SK-N-SH (cell line): ENCODE data around the gene MREG. TPM values are rescaled to one million over a fixed set of nuclear protein-coding genes. Genes with fewer than 3 reads are reported as not detected.
"Not testable (repeated sequence)": the region's sequence is repeated elsewhere in the genome, so short reads cannot be mapped to it uniquely, and the experiment has no call there.

Experiments
- CTCF ChIA-PET: fragments of 300-600, 350-600 bp; formaldehyde crosslinking; extraction: SDS; loops from one replicate; lab custom pipeline; 2021; lab: Yijun Ruan, JAX
- POLR2A ChIA-PET: fragments of 350-600 bp; sonication (Branson Sonifier 250); formaldehyde crosslinking; extraction: SDS; loops from one replicate; lab custom pipeline; 2020; ENCODE audit warnings: antibody characterized with exemption, inconsistent platforms; lab: Yijun Ruan, JAX
- DNase-seq: peaks from one replicate; pipeline ENCODE4 v3.0.0; 2012
- H2AFZ ChIP-seq: fragments of 200-600 bp; sonication (generic); 2 replicates; pipeline ENCODE4 v1.8.1; 2016; ENCODE audit warnings: antibody characterized with exemption, mild to moderate bottlenecking, low read depth
- H3F3A ChIP-seq: fragments of 200-600 bp; sonication (generic); replicated peaks from 2 replicates; pipeline ENCODE3; 2016; ENCODE audit warnings: antibody characterized with exemption, mild to moderate bottlenecking; ENCODE audit not compliant: insufficient read depth
- H3K27ac ChIP-seq, 2 experiments: fragments of 200-500 bp in 1 of 2; fragments of 200-600 bp in 1 of 2; sonication (Bioruptor generic) in 1 of 2; sonication (generic), shearing (Covaris generic) in 1 of 2; 2 replicates each; pipeline versions ENCODE4 v1.5.1 to v1.6.1; 2014 to 2016; ENCODE audit warnings: low read depth in 2 of 2, inconsistent platforms in 1 of 2, low read length in 1 of 2, mild to moderate bottlenecking in 1 of 2, mixed read lengths in 1 of 2
- H3K27me3 ChIP-seq: fragments of 200-600 bp; sonication (generic), shearing (Covaris generic); 2 replicates; pipeline ENCODE4 v1.6.1; 2016; ENCODE audit warnings: mixed run types; ENCODE audit not compliant: insufficient read depth
- H3K36me3 ChIP-seq, 2 experiments: fragments of 200-500 bp in 1 of 2; fragments of 200-600 bp in 1 of 2; sonication (Bioruptor generic) in 1 of 2; sonication (generic) in 1 of 2; replicated peaks in 1 of 2; 2 replicates each; pipeline versions ENCODE3 to v1.5.1; 2014 to 2016; ENCODE audit warnings: low read length in 1 of 2, mild to moderate bottlenecking in 1 of 2; ENCODE audit not compliant: insufficient read depth in 2 of 2, control insufficient read depth in 1 of 2
- H3K4me1 ChIP-seq, 2 experiments: fragments of 200-500 bp in 1 of 2; fragments of 200-600 bp in 1 of 2; sonication (Bioruptor generic) in 1 of 2; sonication (generic), shearing (Covaris generic) in 1 of 2; 2 replicates each; pipeline versions ENCODE4 v1.5.1 to v1.6.1; 2014 to 2016; ENCODE audit warnings: low read depth in 1 of 2, low read length in 1 of 2, mixed run types in 1 of 2; ENCODE audit not compliant: insufficient read depth in 2 of 2, control insufficient read depth in 1 of 2
- H3K4me2 ChIP-seq: fragments of 200-600 bp; sonication (generic), shearing (Covaris generic); 2 replicates; pipeline ENCODE4 v1.6.1; 2017; ENCODE audit warnings: mixed run types
- H3K4me3 ChIP-seq, 2 experiments: fragments of 200-500 bp in 1 of 2; fragments of 200-600 bp in 1 of 2; sonication (Bioruptor generic) in 1 of 2; sonication (generic), shearing (Covaris generic) in 1 of 2; 2 replicates each; pipeline versions ENCODE4 v1.5.1 to v1.8.1; 2014 to 2016; ENCODE audit warnings: low read depth in 2 of 2, inconsistent platforms in 1 of 2, low read length in 1 of 2, mild to moderate bottlenecking in 1 of 2, mixed read lengths in 1 of 2, moderate library complexity in 1 of 2
- H3K79me2 ChIP-seq: fragments of 200-600 bp; sonication (generic); 2 replicates; pipeline ENCODE4 v1.8.1; 2017; ENCODE audit warnings: mild to moderate bottlenecking; ENCODE audit not compliant: insufficient read depth
- H3K9ac ChIP-seq: fragments of 200-600 bp; sonication (generic); 2 replicates; pipeline ENCODE4 v1.6.1; 2017; ENCODE audit warnings: mixed run types
- H3K9me2 ChIP-seq: fragments of 200-600 bp; sonication (generic); 2 replicates; pipeline ENCODE4 v1.6.1; 2017; ENCODE audit warnings: mixed run types
- H3K9me3 ChIP-seq: fragments of 200-600 bp; sonication (generic); 2 replicates; pipeline ENCODE4 v1.6.1; 2017; ENCODE audit warnings: mixed run types, mild to moderate bottlenecking, moderate library complexity
- H4K20me1 ChIP-seq: fragments of 200-600 bp; sonication (generic); 2 replicates; pipeline ENCODE4 v1.6.1; 2017; ENCODE audit warnings: mild to moderate bottlenecking, mixed run types; ENCODE audit not compliant: insufficient read depth
- EP300 ChIP-seq, 2 experiments: IDR thresholded peaks; 2 replicates each; pipeline versions ENCODE4 v1.4.0 to v1.6.1; 2012; ENCODE audit warnings: borderline replicate concordance in 1 of 2, low read depth in 1 of 2, low read length in 1 of 2
- FOXJ3 ChIP-seq: sonication (generic); formaldehyde crosslinking; IDR thresholded peaks from 2 replicates; pipeline ENCODE4 v1.5.1; 2020; ENCODE audit warnings: mild to moderate bottlenecking, missing genetic modification reagents
- MEF2A ChIP-seq: IDR thresholded peaks from 2 replicates; pipeline ENCODE4 v1.4.0; 2012; ENCODE audit warnings: low read depth, borderline replicate concordance
- MXI1 ChIP-seq: IDR thresholded peaks from 2 replicates; pipeline ENCODE4 v1.6.1; 2012; ENCODE audit warnings: mild to moderate bottlenecking, low read depth, low read length, improper control_type of control experiment
- NRF1 ChIP-seq: IDR thresholded peaks from 2 replicates; pipeline ENCODE4 v1.6.1; 2012; ENCODE audit warnings: low read depth, mild to moderate bottlenecking, low read length
- PBX3 ChIP-seq: IDR thresholded peaks from 2 replicates; pipeline ENCODE4; 2012
- RAD21 ChIP-seq: IDR thresholded peaks from 2 replicates; pipeline ENCODE4 v1.6.1; 2012; ENCODE audit warnings: mild to moderate bottlenecking, low read length
- WGBS: methylation state at CpG from one replicate; pipeline ENCODE4 v1.1.6; 2017; ENCODE audit warnings: low lambda C conversion rate; 5-methylcytosine and 5-hydroxymethylcytosine counted together
- polyA plus RNA-seq, 3 experiments: library from polyadenylated mRNA; depleted of rRNA; stranded (reverse); fragments of >200 nt; gene quantifications; 2 replicates each; pipeline ENCODE4 v1.2.3, GENCODE V29; 2012
- TF ChIP-seq, protein P1 (sequence below): fragments of 200-600 bp; sonication (generic); IDR thresholded peaks from 2 replicates; pipeline ENCODE4 v1.6.1; 2017; ENCODE audit warnings: antibody characterized with exemption, mild to moderate bottlenecking, moderate library complexity

Gene MREG
- polyA plus RNA-seq, 1 of the 3 experiments (the other 2 are of a cell fraction) = 2.5 TPM

DNA sequence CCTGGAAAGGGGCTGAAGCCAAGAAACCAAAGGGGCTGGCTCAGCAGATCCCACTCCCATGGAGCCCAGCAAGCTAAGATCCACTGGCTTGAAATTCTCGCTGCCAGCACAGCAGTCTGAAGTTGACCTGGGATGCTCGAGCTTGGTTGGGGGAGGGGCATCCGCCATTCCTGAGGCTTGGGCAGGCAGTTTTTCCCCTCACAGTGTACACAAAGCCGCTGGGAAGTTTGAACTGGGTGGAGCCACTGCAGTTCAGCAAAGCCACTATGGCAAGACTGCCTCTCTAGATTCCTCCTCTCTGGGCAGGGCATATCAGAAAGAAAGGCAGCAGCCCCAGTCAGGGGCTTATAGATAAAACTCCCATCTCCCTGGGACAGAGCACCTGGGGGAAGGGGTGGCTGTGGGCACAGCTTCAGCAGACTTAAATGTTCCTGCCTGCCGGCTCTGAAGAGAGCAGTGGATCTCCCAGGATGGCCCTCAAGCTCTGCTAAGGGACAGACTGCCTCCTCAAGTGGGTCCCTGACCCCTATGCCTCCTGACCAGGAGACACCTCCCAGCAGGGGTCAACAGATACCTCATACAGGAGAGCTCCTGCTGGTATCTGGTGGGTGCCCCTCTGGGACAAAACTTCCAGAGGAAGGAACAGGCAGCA, 24.7 kb downstream of the MREG start:
- H3K36me3 ChIP-seq, H3K9me3 ChIP-seq, H3K27me3 ChIP-seq, H2AFZ ChIP-seq, H3K27ac ChIP-seq, H3K9ac ChIP-seq, H4K20me1 ChIP-seq, H3K79me2 ChIP-seq, CTCF ChIA-PET, H3K4me2 ChIP-seq, H3K4me1 ChIP-seq, H3K4me3 ChIP-seq, DNase-seq, H3K9me2 ChIP-seq, POLR2A ChIA-PET, H3F3A ChIP-seq: not testable (repeated sequence)
- WGBS = no CpG with 5 or more reads among the region's 5 CpGs

DNA sequence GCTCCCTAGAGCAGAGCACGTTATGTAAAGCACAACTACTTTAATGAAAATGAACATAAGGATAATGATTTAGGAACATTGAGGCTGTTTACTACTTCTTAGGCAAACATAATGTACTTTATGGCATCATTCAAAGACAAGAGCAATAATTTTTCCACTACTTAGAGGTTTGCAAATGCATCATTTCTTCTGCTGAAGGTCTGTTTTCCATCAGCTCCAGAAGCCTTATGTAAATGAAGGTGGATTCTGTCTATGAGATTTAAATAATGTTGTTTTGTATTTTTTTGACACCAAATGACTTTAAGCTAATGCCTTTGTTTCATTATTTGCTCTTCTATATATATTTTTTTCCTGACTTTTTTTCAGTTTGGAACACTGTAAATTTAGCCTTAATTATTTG, 28.1 kb downstream of the MREG start:
- Histone ChIP-seq H3K4me2 (no peak overlapping the region), H3F3A (no peaks in the 10 kb centered on the region), H3K79me2 (no peaks in the 10 kb centered on the region), H3K9ac (no peak overlapping the region), H3K36me3 (peaks cover 0 to 6% of the 10 kb centered on the region in 2 experiments), H3K4me1 (peaks cover 0 to 3% of the 10 kb centered on the region in 2 experiments; a peak in 2 of 4 replicates), H3K4me3 (no peak overlapping the region), H2AFZ (no peak overlapping the region), H3K27me3 (no peaks in the 10 kb centered on the region), H3K9me2 (no peaks in the 10 kb centered on the region), H3K9me3 (no peaks in the 10 kb centered on the region), H3K27ac (no peak overlapping the region), H4K20me1 (no peaks in the 10 kb centered on the region)
- WGBS = 94% methylated on average over 1 of the region's 1 CpG
- CTCF ChIA-PET = interaction anchor here (1.3 to 1.9 kb wide), 5 partner anchors 23 to 54 kb away, joined by 3 to 7 read pairs (median 5); no protein-coding TSS in a partner anchor
- POLR2A ChIA-PET = no interaction called here
- no peak for DNase-seq
- no peak for TF ChIP-seq RAD21
- TF ChIP-seq NRF1 = no peak
- no peak for TF ChIP-seq EP300 (IDR thresholded peaks at IDR 0.05; ENCODE audit: borderline replicate concordance in 1 of 2, low read depth in 1 of 2, low read length in 1 of 2)
- TF ChIP-seq FOXJ3 (CRISPR knock-in tag) = no peak
- no peak for TF ChIP-seq PBX3
- TF ChIP-seq, protein P1, sequence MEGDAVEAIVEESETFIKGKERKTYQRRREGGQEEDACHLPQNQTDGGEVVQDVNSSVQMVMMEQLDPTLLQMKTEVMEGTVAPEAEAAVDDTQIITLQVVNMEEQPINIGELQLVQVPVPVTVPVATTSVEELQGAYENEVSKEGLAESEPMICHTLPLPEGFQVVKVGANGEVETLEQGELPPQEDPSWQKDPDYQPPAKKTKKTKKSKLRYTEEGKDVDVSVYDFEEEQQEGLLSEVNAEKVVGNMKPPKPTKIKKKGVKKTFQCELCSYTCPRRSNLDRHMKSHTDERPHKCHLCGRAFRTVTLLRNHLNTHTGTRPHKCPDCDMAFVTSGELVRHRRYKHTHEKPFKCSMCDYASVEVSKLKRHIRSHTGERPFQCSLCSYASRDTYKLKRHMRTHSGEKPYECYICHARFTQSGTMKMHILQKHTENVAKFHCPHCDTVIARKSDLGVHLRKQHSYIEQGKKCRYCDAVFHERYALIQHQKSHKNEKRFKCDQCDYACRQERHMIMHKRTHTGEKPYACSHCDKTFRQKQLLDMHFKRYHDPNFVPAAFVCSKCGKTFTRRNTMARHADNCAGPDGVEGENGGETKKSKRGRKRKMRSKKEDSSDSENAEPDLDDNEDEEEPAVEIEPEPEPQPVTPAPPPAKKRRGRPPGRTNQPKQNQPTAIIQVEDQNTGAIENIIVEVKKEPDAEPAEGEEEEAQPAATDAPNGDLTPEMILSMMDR = no peak
- TF ChIP-seq MEF2A = no peak
- TF ChIP-seq MXI1 = no peak
